Activated CD4-positive, alpha-beta T cell treated with anti-CD3 and anti-CD28 coated beads, Interleukin-2, amount 50 U/mL, for 1 hour (primary cell): ENCODE measurements around the gene HBQ1.
"Not testable (repeated sequence)": the region's sequence is repeated elsewhere in the genome, so short reads cannot be mapped to it uniquely, and the experiment has no call there.

Source experiments
- DNase-seq: peaks from one replicate; pipeline ENCODE4 v3.0.0-alpha.2; 2020

HBQ1 gene

DNA sequence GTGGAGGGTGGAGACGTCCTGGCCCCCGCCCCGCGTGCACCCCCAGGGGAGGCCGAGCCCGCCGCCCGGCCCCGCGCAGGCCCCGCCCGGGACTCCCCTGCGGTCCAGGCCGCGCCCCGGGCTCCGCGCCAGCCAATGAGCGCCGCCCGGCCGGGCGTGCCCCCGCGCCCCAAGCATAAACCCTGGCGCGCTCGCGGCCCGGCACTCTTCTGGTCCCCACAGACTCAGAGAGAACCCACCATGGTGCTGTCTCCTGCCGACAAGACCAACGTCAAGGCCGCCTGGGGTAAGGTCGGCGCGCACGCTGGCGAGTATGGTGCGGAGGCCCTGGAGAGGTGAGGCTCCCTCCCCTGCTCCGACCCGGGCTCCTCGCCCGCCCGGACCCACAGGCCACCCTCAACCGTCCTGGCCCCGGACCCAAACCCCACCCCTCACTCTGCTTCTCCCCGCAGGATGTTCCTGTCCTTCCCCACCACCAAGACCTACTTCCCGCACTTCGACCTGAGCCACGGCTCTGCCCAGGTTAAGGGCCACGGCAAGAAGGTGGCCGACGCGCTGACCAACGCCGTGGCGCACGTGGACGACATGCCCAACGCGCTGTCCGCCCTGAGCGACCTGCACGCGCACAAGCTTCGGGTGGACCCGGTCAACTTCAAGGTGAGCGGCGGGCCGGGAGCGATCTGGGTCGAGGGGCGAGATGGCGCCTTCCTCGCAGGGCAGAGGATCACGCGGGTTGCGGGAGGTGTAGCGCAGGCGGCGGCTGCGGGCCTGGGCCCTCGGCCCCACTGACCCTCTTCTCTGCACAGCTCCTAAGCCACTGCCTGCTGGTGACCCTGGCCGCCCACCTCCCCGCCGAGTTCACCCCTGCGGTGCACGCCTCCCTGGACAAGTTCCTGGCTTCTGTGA lies 3.5 kb upstream of the HBQ1 start, which contains the start of gene HBA1:
TSS of gene HBA1 (plus strand) at position 204 of the 906 bp plus-strand sequence. CDS start at position 241, 37 bp downstream.
- not testable (repeated sequence) for DNase-seq

DNA sequence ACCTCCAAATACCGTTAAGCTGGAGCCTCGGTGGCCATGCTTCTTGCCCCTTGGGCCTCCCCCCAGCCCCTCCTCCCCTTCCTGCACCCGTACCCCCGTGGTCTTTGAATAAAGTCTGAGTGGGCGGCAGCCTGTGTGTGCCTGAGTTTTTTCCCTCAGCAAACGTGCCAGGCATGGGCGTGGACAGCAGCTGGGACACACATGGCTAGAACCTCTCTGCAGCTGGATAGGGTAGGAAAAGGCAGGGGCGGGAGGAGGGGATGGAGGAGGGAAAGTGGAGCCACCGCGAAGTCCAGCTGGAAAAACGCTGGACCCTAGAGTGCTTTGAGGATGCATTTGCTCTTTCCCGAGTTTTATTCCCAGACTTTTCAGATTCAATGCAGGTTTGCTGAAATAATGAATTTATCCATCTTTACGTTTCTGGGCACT lies 2.9 kb upstream of the HBQ1 start:
- DNase-seq, result no peak

DNA sequence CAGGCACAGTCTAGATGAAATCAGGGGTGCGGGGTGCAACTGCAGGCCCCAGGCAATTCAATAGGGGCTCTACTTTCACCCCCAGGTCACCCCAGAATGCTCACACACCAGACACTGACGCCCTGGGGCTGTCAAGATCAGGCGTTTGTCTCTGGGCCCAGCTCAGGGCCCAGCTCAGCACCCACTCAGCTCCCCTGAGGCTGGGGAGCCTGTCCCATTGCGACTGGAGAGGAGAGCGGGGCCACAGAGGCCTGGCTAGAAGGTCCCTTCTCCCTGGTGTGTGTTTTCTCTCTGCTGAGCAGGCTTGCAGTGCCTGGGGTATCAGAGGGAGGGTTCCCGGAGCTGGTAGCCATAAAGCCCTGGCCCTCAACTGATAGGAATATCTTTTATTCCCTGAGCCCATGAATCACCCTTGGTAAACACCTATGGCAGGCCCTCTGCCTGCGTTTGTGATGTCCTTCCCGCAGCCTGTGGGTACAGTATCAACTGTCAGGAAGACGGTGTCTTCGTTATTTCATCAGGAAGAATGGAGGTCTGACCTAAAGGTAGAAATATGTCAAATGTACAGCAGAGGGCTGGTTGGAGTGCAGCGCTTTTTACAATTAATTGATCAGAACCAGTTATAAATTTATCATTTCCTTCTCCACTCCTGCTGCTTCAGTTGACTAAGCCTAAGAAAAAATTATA lies 2.1 kb upstream of the HBQ1 start:
- no peak for DNase-seq

DNA sequence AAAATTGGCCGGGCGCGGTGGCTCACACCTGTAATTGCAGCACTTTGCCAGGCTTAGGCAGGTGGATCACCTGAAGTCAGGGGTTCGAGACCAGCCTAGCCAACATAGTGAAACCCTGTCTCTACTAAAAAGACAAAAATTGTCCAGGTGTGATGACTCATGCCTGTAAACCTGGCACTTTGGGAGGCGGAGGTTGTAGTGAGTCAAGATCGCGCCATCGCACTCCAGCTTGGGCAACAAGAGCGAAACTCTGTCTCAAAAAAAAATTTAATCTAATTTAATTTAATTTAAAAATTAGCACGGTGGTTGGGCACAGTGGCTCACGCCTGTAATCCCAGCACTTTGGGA lies 1.6 kb upstream of the HBQ1 start:
- no peak for DNase-seq

DNA sequence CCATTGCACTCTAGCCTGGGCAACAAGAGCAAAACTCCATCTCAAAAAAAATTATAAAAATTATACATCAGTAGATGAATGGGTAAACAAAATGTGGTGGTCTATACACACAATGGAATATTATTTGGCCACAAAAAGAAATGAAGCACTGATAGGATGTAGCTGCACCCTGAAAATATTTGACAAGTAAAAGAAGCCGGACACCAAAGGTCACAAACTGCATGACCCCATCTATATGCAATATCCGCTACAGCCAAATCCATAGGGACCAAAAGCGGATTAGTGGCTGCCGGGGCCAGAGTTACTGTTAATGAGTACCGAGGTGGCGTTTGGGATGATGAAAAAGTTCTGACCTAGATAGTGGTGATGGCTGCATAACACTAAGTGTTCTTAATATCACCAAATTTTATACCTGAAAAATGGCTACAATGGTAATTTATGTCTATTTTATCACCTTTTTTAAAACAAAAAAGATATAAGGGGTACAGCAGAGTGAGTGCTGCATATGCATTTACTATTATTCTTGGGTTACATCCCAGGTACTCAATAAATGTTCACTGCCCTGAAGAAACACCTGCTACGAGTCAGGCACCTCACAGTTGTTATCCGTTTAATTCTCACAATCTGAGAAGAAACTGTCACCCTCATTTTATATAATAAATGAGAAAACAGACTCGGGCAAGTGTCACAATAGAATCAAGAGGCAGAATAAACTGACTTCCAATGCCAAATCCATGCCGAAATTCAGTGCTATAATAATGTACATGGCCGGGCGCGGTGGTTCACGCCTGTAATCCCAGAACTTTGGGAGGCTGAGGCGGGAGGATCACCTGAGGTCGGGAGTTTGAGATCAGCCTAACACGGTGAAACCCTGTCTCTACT lies 807 bp upstream of the HBQ1 start:
- DNase-seq, result no peak

DNA sequence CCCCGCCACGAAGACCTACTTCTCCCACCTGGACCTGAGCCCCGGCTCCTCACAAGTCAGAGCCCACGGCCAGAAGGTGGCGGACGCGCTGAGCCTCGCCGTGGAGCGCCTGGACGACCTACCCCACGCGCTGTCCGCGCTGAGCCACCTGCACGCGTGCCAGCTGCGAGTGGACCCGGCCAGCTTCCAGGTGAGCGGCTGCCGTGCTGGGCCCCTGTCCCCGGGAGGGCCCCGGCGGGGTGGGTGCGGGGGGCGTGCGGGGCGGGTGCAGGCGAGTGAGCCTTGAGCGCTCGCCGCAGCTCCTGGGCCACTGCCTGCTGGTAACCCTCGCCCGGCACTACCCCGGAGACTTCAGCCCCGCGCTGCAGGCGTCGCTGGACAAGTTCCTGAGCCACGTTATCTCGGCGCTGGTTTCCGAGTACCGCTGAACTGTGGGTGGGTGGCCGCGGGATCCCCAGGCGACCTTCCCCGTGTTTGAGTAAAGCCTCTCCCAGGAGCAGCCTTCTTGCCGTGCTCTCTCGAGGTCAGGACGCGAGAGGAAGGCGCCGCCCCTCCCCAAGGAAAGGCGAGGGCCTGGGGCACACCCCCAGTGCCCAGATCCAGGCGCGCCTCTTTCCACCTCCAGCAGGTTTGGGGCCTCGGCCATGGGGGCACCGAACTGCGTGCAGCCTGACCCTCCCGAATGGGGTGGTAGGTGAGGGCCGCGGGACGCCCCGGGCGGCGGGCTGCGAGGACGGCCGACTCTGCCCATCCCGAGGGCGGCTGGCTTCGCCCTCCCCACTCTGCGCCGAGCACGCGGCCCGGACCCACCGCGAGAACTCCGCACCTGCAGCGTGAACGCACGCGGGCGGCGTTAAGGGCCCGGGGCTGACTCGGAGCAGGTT lies 664 bp downstream of the HBQ1 start:
- DNase-seq, result peak; percentile 87

DNA sequence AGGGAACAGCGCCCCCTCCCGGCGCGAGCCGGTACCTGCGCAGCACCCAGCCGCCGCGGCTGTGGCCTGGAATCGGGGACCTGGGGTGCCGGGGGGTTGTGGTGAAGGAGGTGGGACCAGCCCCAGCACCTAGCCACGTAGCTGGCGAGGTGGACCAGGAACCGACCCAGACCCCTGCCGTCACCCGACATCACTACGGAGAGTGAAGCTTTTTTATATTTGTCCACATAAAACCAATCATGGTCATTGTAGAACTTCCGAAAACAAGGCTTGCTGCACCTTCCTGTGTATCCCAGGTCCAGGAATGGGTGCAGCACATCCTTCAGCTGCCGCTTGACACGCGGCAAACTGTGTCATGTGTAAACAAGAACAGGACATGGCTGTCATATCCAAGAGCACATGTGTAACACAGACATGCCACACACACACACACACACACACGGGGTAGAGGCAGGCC lies 1.3 kb downstream of the HBQ1 start:
- no peak for DNase-seq

DNA sequence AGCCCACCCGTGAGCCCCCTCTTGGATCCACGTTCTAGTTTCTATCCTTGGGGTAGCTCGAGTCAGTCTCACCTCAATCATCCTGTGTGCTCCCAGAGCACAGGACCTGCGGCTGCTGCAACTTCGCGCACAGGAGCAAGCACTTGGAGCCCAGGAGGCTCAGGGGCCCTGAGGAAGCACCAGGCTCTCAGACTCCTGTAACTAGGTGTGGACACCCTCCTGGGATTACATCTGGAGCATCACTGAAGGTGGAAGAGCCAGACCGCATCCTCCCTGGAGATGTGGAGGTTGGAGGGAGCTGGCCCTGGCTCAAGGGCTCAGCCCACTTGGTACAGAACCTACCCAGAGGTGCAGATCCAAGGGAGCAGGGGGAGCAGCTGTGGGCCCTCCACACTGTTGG lies 2.7 kb downstream of the HBQ1 start:
- no peak for DNase-seq

DNA sequence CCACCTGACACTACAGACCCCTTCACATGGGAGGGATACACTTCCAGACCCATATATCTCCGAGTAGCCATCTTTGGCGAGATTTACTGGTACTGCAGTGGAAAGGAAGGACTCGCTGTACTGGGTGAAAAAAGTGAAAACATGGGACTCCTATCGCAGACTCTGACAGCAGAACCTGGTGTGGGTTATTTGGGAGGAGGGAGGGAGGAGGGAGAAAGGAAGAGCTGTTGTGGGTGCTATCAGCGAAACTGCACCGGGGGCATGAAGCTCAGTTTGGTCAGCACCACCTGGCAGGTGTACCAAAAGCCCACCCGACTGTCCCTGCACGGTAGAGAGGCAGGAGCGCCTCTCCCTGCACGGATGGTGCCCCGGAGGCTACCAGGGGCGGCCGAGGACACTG lies 5.0 kb downstream of the HBQ1 start:
- no peak for DNase-seq

DNA sequence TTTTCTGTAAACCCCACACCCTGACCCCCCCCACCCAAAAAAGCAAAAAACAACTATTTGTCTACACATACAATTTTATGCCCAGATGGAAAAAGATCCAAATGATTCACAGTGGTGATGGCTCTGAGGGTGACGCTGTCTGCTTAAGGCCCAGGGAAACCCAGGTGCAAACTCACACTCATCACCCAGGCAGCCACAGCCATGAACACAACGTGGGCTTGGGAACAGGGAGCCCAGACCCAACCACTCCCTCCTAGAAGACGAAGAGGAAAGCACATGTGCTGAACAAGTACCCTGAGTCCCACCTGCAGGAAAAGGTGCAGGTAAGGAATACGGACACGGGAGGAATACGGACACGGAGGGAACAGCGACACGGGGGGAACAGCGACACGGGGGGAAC lies 5.4 kb downstream of the HBQ1 start:
- DNase-seq, result no peak

DNA sequence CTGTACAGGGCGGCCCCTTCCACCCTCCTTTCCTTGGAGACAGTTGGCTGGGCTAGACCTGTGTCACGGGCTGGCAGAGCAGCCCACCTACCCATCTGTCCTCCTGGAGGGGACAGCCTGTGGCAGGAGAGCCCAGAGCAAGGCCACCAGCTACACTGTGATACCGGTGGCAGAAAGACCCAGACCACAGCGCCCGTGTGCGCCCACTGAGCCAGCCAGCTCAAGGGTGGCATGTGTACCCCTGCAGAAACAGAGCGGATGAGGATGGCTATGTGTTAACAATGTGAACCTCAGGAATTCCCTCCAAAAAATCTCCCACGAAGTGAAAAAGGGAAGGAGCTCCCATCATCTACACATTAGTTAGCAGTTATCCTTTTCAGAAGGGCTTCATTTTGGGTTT lies 7.1 kb downstream of the HBQ1 start:
- DNase-seq, result no peak

DNA sequence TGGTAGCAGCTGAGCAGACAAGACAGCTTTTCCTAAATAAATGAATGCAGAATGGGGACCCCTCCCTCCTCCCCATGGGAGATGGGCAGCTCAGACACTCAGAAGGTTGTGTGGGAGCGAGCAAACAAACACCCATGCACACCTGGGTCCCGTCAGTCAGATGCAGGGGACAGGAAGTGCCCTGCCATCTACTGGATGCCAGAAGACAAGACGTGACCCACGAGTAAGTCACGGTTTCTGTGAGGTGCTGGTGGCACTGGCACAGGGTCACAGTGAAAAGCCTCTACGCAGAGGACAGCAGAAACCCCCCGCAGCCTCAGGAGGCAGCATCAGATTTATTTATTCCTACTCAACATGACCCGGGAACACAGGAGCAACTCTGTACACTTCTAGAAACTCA lies 8.4 kb downstream of the HBQ1 start:
- DNase-seq, result no peak

DNA sequence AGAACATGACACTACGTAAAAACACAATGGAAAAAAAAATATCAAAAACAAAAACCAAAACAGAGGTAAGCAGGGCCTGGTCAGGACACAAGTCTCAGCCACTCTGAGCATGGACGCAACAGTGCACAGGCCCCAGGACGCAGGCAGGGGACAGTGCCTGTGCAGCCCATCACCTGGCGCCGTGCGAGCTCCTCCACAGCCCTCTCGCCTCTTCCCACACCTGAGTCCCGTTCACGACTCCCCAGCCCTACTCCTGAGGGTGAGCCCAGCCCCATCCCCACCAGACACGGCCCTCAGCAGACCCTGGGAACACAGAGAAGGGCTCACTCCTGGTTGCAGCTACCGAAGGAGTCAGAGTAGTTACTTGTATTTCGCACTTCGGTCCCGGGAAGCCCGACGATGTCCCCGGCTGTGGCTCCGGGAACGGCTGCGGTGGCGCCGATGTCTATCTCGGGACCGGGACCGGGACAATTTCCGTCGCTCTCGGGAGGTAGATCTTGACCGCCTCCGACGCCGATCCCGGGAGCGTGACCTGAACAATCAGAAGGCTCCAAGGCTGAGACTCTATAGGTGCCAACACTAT lies 9.4 kb downstream of the HBQ1 start:
- no peak for DNase-seq

DNA sequence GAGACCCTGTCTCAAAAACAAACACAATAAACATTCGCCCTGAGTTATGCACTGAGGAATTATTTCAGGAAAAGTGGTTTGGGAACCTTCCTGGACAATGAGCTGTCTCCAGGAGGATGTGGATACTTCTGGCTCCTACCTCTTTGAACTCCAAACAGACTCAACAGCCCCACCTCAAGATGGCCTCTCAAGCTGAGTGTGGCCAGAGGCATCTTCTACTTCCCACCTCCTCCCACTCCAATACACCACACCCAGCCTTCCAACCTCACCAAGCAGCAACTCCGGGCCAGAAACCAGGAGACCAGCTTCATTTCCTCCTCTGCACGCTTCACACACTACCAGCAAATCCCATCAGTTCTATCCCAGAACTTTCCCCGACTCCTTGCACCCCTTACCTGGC lies 11.6 kb downstream of the HBQ1 start:
- no peak for DNase-seq

DNA sequence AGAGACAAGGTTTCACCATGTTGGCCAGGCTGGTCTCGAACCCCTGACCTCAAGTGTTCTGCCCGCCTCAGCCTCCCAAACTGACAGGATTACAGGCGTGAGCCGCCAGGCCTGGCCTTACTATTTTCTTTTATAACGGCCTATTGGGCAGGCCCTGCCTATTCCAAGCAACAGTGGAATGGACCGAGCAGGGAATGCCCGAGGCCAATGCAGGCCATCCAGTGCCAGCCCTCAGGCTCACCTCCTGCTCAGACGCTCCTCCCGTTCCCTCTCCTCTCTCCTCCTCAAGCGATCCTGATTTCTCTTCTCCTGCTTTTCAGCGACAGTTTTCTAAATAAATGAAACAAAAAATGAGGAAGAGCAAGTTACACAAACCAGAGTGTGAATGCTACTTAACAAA lies 12.4 kb downstream of the HBQ1 start:
- DNase-seq, result no peak

DNA sequence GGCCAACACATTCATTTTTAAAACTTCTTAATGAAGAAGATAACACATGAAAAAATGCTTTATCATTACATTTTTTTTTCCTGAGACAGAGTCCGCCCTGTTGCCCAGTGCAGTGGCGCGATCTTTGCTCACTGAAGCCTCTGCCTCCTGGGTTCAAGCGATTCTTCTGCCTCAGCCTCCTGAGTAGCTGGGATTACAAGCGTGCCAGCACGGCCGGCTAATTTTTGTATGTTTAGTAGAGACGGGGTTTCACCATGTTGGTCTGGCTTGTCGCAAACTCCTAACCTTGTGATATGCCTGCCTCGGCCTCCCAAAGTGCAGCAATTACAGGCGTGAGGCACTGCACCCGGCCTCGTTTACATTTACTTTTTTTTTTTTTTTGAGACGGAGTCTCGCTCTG lies 13.2 kb downstream of the HBQ1 start:
- no peak for DNase-seq

DNA sequence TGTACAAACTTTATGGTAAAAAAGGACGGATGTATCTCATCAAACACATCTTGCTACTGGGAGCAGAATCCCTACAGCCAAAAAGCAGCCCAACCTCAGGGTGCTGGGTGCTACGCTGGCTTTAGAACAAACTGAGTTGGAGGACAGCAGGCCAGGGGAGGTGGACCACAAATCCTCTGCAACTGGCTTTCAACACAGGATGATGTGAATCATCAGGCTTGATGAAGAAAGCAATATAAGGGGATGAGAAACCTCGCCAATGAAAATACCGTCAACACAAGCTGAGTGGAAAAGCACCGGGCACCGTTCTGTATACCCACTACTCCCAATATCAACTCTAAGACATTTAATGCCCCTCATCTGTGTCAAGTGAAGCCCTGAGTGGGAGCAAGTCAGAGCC lies 14.3 kb downstream of the HBQ1 start:
- no peak for DNase-seq

DNA sequence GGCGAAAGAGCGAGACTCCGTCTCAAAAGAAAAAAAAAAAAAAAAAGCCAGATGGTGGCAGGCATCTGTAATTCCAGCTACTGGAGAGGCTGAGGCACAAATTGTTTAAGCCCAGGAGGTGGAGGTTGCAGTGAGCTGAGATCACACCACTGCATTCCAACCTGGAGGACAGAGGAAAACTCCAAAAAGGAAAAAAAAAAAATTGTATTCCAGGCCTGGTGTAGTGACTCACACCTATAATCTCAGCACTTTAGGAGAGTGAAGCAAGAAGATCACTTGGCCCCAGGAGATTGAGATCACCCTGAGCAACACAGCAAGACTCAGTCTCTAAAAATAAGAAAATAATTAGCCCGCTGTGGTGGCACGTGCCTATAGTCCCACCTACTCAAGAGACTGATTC lies 20.1 kb downstream of the HBQ1 start:
- no peak for DNase-seq

DNA sequence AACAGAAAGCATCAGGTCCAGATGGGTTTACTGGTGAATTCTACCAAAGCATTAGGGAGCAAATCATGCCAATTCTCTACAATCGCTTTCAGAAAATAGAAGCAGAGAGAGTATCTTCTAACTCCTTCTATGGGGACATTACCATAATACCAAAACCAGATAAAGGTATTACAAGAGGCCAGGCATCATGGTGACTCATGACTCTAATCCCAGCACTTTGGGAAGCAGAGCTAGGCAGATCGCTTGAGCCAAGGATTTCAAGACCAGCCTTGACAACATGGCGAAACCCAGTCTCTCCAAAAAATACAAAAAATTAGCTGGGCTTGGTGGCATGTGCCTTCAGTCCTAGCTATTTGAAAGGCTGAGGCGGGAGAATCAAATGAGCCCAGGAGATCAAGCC lies 23.0 kb downstream of the HBQ1 start:
- DNase-seq, result no peak

DNA sequence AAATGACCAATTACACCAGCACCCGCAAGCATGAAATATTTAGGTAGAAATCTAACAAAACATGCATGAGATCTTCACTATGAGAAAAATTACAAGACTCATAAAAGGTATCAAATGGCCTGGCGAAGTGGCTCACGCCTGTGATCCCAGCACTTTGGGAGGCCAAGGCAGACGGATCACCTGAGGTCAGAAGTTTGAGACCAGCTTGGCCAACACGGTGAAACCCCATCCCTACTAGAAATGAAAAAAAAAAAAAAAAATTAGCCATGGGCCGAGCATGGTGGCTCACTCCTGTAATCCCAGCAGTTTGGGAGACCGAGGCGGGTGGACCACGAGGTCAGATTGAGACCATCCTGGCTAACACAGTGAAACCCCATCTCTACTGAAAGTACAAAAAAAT lies 23.8 kb downstream of the HBQ1 start:
- not testable (repeated sequence) for DNase-seq

DNA sequence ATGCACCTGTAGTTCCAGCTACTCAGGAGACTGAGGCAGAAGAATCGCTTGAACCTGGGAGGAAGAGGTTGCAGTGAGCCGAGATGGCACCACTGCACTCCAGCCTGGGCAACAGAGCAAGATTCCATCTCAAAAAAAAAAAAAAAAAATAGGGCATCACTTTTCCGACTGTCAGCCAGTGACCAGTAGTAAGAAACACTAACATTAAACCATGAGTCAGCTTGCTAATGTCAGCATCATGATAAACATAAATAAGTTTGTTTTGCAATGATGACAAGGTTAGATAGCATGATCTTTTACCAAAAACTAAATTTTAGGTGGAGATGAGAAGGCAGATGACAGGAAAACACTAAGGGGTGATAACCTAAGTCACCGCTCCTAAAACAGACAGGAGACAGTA lies 29.1 kb downstream of the HBQ1 start:
- DNase-seq, result not testable (repeated sequence)
